ENCODE results near the gene GLIS2. TPM values are rescaled to one million over a fixed set of nuclear protein-coding genes. Genes with fewer than 3 reads are reported as not detected.

GLIS2 gene
- polyA plus RNA-seq, 1 experiment, result 2.2 TPM

- H3K4me3 ChIP-seq (ENCODE audit: low read depth, low read length), result peak overlapping the region; percentile 76
- H3K9me3 ChIP-seq (ENCODE audit: control insufficient read depth, insufficient read depth, low read length), result no peaks in the 10 kb centered on the region; the same call in 1 of the 2 replicates
- POLR2A ChIA-PET, result interaction anchor here (1.0 kb wide), 1 partner anchor 42 kb away, joined by 6 read pairs; the partner anchor contains the start of gene TFAP4
- no peaks in the 10 kb centered on the region for H3K27me3 ChIP-seq (ENCODE audit: control insufficient read depth, insufficient read depth, low read length)
- peak overlapping the region; percentile 89 for H3K27ac ChIP-seq (ENCODE audit: low read depth, low read length)
- DNase-seq (ENCODE audit: low read depth, low spot score), result no peak
- CTCF ChIA-PET, result interaction anchor here (0.5 to 0.6 kb wide), 2 partner anchors 88 to 140 kb away, joined by 3 to 6 read pairs; no protein-coding TSS in a partner anchor
- peak; percentile 32; the same call in 1 of the 2 replicates for TF ChIP-seq CTCF (IDR thresholded peaks at IDR 0.05; ENCODE audit: low read depth, low read length)
Observed at GRCh38 chr16:4314532-4315185, 1.2 kb upstream of the GLIS2 start.

GRCh38 chr16:4316108-4316863, 419 bp downstream of the GLIS2 start:
- no peaks in the 10 kb centered on the region for H3K27me3 ChIP-seq (ENCODE audit: control insufficient read depth, insufficient read depth, low read length)
- DNase-seq (ENCODE audit: low read depth, low spot score), result no peak
- TF ChIP-seq CTCF (IDR thresholded peaks at IDR 0.05; ENCODE audit: low read depth, low read length), result no peak
- POLR2A ChIA-PET, result interaction anchor here (0.6 to 0.8 kb wide), 2 partner anchors 12 to 86 kb away, joined by 3 to 4 read pairs; no protein-coding TSS in a partner anchor
- H3K4me3 ChIP-seq (ENCODE audit: low read depth, low read length), result peak overlapping the region; percentile 76
- no peaks in the 10 kb centered on the region; the same call in 1 of the 2 replicates for H3K9me3 ChIP-seq (ENCODE audit: control insufficient read depth, insufficient read depth, low read length)
- peak overlapping the region; percentile 39 for H3K27ac ChIP-seq (ENCODE audit: low read depth, low read length)
- CTCF ChIA-PET, result interaction anchor here (1.4 kb wide), 1 partner anchor 12 kb away, joined by 4 read pairs; no protein-coding TSS in a partner anchor

DNA sequence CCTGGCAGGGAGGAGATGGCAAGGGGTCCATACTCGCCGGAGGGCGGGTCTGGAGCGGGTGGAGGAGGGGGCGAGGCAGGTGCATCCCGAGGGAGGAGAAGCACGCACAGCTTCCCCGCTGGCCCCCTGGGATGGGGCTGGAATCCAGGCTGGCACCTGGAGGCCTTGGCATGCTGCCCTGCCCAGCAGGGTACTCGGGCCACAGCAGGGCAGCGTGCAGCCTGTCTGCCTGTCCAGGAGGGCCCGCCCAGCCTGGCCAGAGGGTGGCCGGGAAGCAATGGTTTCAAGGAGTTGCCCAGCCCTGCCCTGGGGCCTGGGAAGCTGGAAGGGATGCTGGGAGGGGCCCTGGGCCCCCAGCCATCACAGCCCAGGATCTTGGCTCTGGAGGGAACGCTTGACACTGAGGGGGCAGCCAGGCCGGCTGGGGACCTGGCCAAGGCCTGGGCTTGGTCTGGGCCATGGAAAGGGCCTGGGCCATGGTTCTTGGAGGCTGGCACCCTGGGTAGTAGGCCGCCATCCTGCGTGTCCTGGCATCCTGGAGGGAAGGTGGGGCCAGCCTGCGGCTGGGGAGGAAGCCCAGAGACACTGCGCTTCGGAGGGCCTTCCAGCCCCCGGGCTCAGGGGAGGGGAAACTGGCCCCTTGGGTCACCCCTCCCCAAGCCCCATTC, 1.1 kb downstream of the GLIS2 start:
- Histone ChIP-seq H3K27me3 (ENCODE audit: control insufficient read depth, insufficient read depth, low read length) (no peaks in the 10 kb centered on the region), H3K9me3 (ENCODE audit: control insufficient read depth, insufficient read depth, low read length) (no peaks in the 10 kb centered on the region; the same call in 1 of the 2 replicates), H3K4me3 (ENCODE audit: low read depth, low read length) (peak overlapping the region; percentile 76), H3K27ac (ENCODE audit: low read depth, low read length) (peak overlapping the region; percentile 39)
- CTCF ChIA-PET, result interaction anchor here (0.7 to 1.4 kb wide), 3 partner anchors 11 to 86 kb away, joined by 3 to 4 read pairs (median 4); no protein-coding TSS in a partner anchor
- POLR2A ChIA-PET, result interaction anchor here (0.8 to 1.4 kb wide), 3 partner anchors 11 to 45 kb away, joined by 3 to 6 read pairs (median 4); no protein-coding TSS in a partner anchor
- DNase-seq (ENCODE audit: low read depth, low spot score), result no peak
- no peak for TF ChIP-seq CTCF (IDR thresholded peaks at IDR 0.05; ENCODE audit: low read depth, low read length)

GRCh38 chr16:4317532-4318450, 1.9 kb downstream of the GLIS2 start:
- ChIA-PET CTCF (interaction anchor here (0.7 to 1.1 kb wide), 2 partner anchors 29 to 85 kb away, joined by 3 to 4 read pairs; no protein-coding TSS in a partner anchor), POLR2A (interaction anchor here (0.6 to 1.5 kb wide), 5 partner anchors 8 to 46 kb away, joined by 3 to 6 read pairs (median 4); partner anchors contain the start of gene TFAP4)
- no peak for DNase-seq (ENCODE audit: low read depth, low spot score)
- no peaks in the 10 kb centered on the region for H3K27me3 ChIP-seq (ENCODE audit: control insufficient read depth, insufficient read depth, low read length)
- no peaks in the 10 kb centered on the region; the same call in 1 of the 2 replicates for H3K9me3 ChIP-seq (ENCODE audit: control insufficient read depth, insufficient read depth, low read length)
- H3K27ac ChIP-seq (ENCODE audit: low read depth, low read length), result peak overlapping the region; percentile 21
- H3K4me3 ChIP-seq (ENCODE audit: low read depth, low read length), result peak overlapping the region; percentile 76
- no peak for TF ChIP-seq CTCF (IDR thresholded peaks at IDR 0.05; ENCODE audit: low read depth, low read length)
